T-helper 2 cell treated with Interferon-gamma antibody and Interleukin-4, amounts not matched to agents 5 μg/mL and 100 μg/mL, for 36 hours (primary cell): ENCODE results near the gene NAP1L2.
"Not testable (repeated sequence)": the region's sequence is repeated elsewhere in the genome, so short reads cannot be mapped to it uniquely, and the experiment has no call there.

Experiments
- DNase-seq: peaks from one replicate; pipeline ENCODE4 v3.0.0; 2021; ENCODE audit warnings: low spot score
- H3K27ac Mint-ChIP-seq: one replicate; pipeline ENCODE4 v1.8.0; 2021; ENCODE audit warnings: mild to moderate bottlenecking, mixed read lengths
- H3K27me3 Mint-ChIP-seq: one replicate; pipeline ENCODE4 v1.8.0; 2021; ENCODE audit warnings: low read depth, mixed read lengths
- H3K36me3 Mint-ChIP-seq: one replicate; pipeline ENCODE4 v1.8.0; 2021; ENCODE audit warnings: low read depth, mixed read lengths
- H3K4me1 Mint-ChIP-seq: one replicate; pipeline ENCODE4 v1.8.0; 2021; ENCODE audit warnings: low read depth, mixed read lengths
- H3K4me3 Mint-ChIP-seq: one replicate; pipeline ENCODE4 v1.8.0; 2022; ENCODE audit warnings: mild to moderate bottlenecking, moderate library complexity, mixed read lengths
- H3K9me3 Mint-ChIP-seq: one replicate; pipeline ENCODE4 v1.8.0; 2021; ENCODE audit warnings: mixed read lengths

NAP1L2 gene

GRCh38 chrX:73214426-73215094 is at the start of gene NAP1L2:
TSS of gene NAP1L2 (minus strand) at chrX:73214851. CDS start at chrX:73214492, 359 bp downstream.
- Mint-ChIP-seq H3K27ac (peak within 1 kb of the TSS; percentile 77), H3K36me3 (no peaks in the 10 kb centered on the region), H3K4me1 (peaks cover 10% of the 10 kb centered on the region), H3K4me3 (peak within 1 kb of the TSS; percentile 93), H3K27me3 (peaks cover 2% of the 10 kb centered on the region), H3K9me3 (no peaks in the 10 kb centered on the region)
- peak; percentile 39 for DNase-seq

GRCh38 chrX:73262991-73263390 is 48.3 kb upstream of the NAP1L2 start:
- Mint-ChIP-seq H3K4me1 (no peaks in the 10 kb centered on the region), H3K27me3 (no peaks in the 10 kb centered on the region), H3K4me3 (no peak overlapping the region), H3K27ac (no peak overlapping the region), H3K36me3 (no peaks in the 10 kb centered on the region), H3K9me3 (no peaks in the 10 kb centered on the region)
- DNase-seq = no peak

- Mint-ChIP-seq H3K36me3 (no peaks in the 10 kb centered on the region), H3K4me3 (no peak overlapping the region), H3K9me3 (no peaks in the 10 kb centered on the region), H3K27ac (no peak overlapping the region), H3K27me3 (no peaks in the 10 kb centered on the region), H3K4me1 (no peaks in the 10 kb centered on the region)
- no peak for DNase-seq
Measured at GRCh38 chrX:73239242-73239641, 24.6 kb upstream of the NAP1L2 start.

- H3K4me3 Mint-ChIP-seq = no peak overlapping the region
- H3K9me3 Mint-ChIP-seq = no peaks in the 10 kb centered on the region
- no peaks in the 10 kb centered on the region for H3K36me3 Mint-ChIP-seq
- peaks cover 10% of the 10 kb centered on the region for H3K4me1 Mint-ChIP-seq
- peaks cover 2% of the 10 kb centered on the region for H3K27me3 Mint-ChIP-seq
- no peak overlapping the region for H3K27ac Mint-ChIP-seq
- DNase-seq = no peak
Measured at GRCh38 chrX:73217621-73218020, 3.0 kb upstream of the NAP1L2 start.

- Mint-ChIP-seq H3K4me3 (peak overlapping the region; percentile 93), H3K27ac (peak overlapping the region; percentile 77), H3K36me3 (no peaks in the 10 kb centered on the region), H3K9me3 (no peaks in the 10 kb centered on the region), H3K27me3 (peaks cover 2% of the 10 kb centered on the region), H3K4me1 (peaks cover 10% of the 10 kb centered on the region)
- DNase-seq = no peak
Measured at GRCh38 chrX:73215246-73215645, 595 bp upstream of the NAP1L2 start.

GRCh38 chrX:73213734-73214425 is 771 bp downstream of the NAP1L2 start:
- Mint-ChIP-seq H3K27ac (peak overlapping the region; percentile 77), H3K4me1 (peaks cover 10% of the 10 kb centered on the region), H3K27me3 (peaks cover 2% of the 10 kb centered on the region), H3K9me3 (no peaks in the 10 kb centered on the region), H3K4me3 (peak overlapping the region; percentile 93), H3K36me3 (no peaks in the 10 kb centered on the region)
- DNase-seq = peak; percentile 3

- Mint-ChIP-seq H3K4me1 (no peaks in the 10 kb centered on the region), H3K4me3 (no peak overlapping the region), H3K9me3 (no peaks in the 10 kb centered on the region), H3K27me3 (no peaks in the 10 kb centered on the region), H3K27ac (no peak overlapping the region), H3K36me3 (no peaks in the 10 kb centered on the region)
- no peak for DNase-seq
Measured at GRCh38 chrX:73206366-73206765, 8.3 kb downstream of the NAP1L2 start.

- H3K9me3 Mint-ChIP-seq = no peaks in the 10 kb centered on the region
- H3K4me3 Mint-ChIP-seq = no peak overlapping the region
- H3K36me3 Mint-ChIP-seq = no peaks in the 10 kb centered on the region
- H3K27me3 Mint-ChIP-seq = no peaks in the 10 kb centered on the region
- DNase-seq = no peak
- no peak overlapping the region for H3K27ac Mint-ChIP-seq
- no peaks in the 10 kb centered on the region for H3K4me1 Mint-ChIP-seq
Measured at GRCh38 chrX:73182502-73183114, 32.0 kb downstream of the NAP1L2 start.

GRCh38 chrX:73168945-73169344 is 45.7 kb downstream of the NAP1L2 start:
- not testable (repeated sequence) for H3K27me3 Mint-ChIP-seq, H3K36me3 Mint-ChIP-seq, DNase-seq, H3K27ac Mint-ChIP-seq, H3K4me3 Mint-ChIP-seq, H3K9me3 Mint-ChIP-seq, H3K4me1 Mint-ChIP-seq
